Glutamatergic neuron (in vitro differentiated cells): Measurements from ENCODE around the gene ATG9A. TPM values are rescaled to one million over a fixed set of nuclear protein-coding genes. Genes with fewer than 3 reads are reported as not detected.

Experiments
- DNase-seq: peaks from one replicate; pipeline ENCODE4 v3.0.0; 2022
- H3K27ac Mint-ChIP-seq: one replicate; pipeline ENCODE4 v1.8.0; 2020; ENCODE audit warnings: mild to moderate bottlenecking, mixed read lengths, inconsistent platforms; ENCODE audit not compliant: unreplicated experiment
- H3K27me3 Mint-ChIP-seq: one replicate; pipeline ENCODE4 v1.8.0; 2020; ENCODE audit warnings: mild to moderate bottlenecking, moderate library complexity, mixed read lengths, inconsistent platforms; ENCODE audit not compliant: unreplicated experiment
- H3K36me3 Mint-ChIP-seq: one replicate; pipeline ENCODE4 v1.8.0; 2020; ENCODE audit warnings: mild to moderate bottlenecking, mixed read lengths, inconsistent platforms; ENCODE audit not compliant: unreplicated experiment
- H3K4me1 Mint-ChIP-seq: one replicate; pipeline ENCODE4 v1.8.0; 2020; ENCODE audit warnings: mild to moderate bottlenecking, low read depth, mixed read lengths, inconsistent platforms; ENCODE audit not compliant: unreplicated experiment
- H3K4me3 Mint-ChIP-seq: one replicate; pipeline ENCODE4 v1.8.0; 2020; ENCODE audit warnings: mild to moderate bottlenecking, mixed read lengths, inconsistent platforms; ENCODE audit not compliant: unreplicated experiment
- H3K9me3 Mint-ChIP-seq: one replicate; pipeline ENCODE4 v1.8.0; 2020; ENCODE audit warnings: mild to moderate bottlenecking, moderate library complexity, mixed read lengths, inconsistent platforms; ENCODE audit not compliant: unreplicated experiment
- total RNA-seq: library from RNA; stranded (reverse); fragmentation: NEBNext Ultra II Directional; extraction: Animal tissue kit (Norgen Biotek cat#: 25700); gene quantifications from one replicate; pipeline ENCODE4 v1.2.1, GENCODE V29; 2021; ENCODE audit not compliant: unreplicated experiment
- TF ChIP-seq, protein P1 (sequence below): fragments of 200-600 bp; sonication (generic); IDR thresholded peaks from one replicate; pipeline ENCODE4 v1.5.0; 2021; ENCODE audit not compliant: partially characterized antibody, unreplicated experiment

ATG9A gene
- total RNA-seq, 1 donor from 2014 or later: 80.4 TPM

DNA sequence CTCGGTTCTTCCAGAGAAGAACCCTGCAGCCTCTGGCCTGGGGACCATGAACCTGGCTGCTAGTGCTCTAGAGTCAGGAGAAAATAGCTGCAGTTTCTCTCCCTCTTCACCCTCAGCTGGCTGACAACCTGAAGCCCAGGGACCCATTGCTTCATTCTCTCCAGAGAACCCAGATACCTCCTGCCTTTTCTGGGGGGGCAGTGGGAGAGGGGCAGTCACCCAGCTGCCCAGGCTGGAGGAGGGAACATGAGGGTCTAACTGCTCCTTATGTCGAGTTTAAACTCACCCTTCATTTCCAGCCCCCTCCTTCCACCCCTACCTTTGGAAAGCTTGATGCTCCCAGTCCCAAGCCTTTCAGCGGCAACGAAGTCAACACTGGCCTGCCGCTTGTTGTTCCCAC, 30.5 kb downstream of the ATG9A start:
- TF ChIP-seq, protein P1, sequence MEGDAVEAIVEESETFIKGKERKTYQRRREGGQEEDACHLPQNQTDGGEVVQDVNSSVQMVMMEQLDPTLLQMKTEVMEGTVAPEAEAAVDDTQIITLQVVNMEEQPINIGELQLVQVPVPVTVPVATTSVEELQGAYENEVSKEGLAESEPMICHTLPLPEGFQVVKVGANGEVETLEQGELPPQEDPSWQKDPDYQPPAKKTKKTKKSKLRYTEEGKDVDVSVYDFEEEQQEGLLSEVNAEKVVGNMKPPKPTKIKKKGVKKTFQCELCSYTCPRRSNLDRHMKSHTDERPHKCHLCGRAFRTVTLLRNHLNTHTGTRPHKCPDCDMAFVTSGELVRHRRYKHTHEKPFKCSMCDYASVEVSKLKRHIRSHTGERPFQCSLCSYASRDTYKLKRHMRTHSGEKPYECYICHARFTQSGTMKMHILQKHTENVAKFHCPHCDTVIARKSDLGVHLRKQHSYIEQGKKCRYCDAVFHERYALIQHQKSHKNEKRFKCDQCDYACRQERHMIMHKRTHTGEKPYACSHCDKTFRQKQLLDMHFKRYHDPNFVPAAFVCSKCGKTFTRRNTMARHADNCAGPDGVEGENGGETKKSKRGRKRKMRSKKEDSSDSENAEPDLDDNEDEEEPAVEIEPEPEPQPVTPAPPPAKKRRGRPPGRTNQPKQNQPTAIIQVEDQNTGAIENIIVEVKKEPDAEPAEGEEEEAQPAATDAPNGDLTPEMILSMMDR: no peak
- no peak for DNase-seq
- peaks cover 5% of the 10 kb centered on the region for H3K9me3 Mint-ChIP-seq
- no peaks in the 10 kb centered on the region for H3K27me3 Mint-ChIP-seq
- no peaks in the 10 kb centered on the region for H3K36me3 Mint-ChIP-seq
- peaks cover 5% of the 10 kb centered on the region for H3K4me1 Mint-ChIP-seq
- H3K27ac Mint-ChIP-seq: peak overlapping the region; percentile 1
- H3K4me3 Mint-ChIP-seq: no peak overlapping the region

DNA sequence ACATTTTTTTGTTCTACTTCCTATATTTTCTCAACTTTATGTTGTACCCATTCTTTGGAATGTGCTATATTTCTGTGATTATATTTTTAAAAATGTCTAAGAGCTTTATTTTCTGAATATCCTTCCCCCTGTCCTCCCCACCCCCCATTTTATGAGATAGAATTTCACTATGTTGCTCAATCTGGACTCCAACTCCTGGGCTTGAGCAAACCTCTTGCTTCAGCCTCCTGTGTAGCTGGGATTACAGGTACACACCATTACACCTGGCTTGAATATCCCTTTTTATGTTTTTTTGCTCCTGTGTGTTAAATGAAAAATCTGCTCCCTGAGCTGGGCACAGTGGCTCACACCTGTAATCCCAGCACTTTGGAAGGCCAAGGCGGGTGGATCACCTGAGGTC, 32.0 kb downstream of the ATG9A start:
- no peak overlapping the region for H3K27ac Mint-ChIP-seq
- H3K36me3 Mint-ChIP-seq: no peaks in the 10 kb centered on the region
- no peak overlapping the region for H3K4me3 Mint-ChIP-seq
- no peak for DNase-seq
- no peaks in the 10 kb centered on the region for H3K27me3 Mint-ChIP-seq
- TF ChIP-seq, protein P1: no peak
- H3K9me3 Mint-ChIP-seq: peaks cover 5% of the 10 kb centered on the region
- peaks cover 5% of the 10 kb centered on the region for H3K4me1 Mint-ChIP-seq

DNA sequence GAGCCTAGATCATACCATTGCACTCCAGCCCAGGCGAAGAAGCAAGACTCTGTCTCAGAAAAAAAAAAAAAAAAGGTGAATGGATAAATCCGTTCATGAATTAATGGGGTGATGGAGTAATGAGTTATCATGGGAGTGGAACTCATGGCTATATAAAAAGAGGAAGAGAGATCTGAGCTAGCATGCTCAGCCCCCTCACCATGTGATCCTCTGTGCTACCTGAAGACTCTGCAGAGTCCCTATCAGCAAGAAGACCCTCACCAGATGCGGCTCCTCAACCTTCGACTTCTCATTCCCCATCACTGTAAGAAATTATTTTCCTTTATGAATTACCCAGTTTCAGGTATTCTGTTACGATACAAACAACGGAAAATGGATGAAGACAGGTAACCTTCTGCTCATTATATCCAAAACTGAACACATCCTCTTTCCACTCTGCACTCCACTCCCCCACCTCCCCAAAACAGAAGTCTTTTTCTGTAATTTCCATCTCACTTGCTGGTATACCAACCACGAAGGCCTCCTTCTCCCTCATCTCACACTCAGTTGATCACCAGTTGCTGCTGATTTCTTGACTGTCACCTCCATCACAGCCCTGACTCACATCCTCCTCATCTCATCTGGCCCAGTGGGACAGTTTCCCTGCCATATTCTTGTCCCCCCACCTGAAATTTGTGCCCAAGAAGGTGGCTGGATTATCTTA, 42.5 kb downstream of the ATG9A start:
- DNase-seq: no peak
- Mint-ChIP-seq H3K27ac (peak overlapping the region; percentile 48), H3K36me3 (no peaks in the 10 kb centered on the region), H3K4me3 (no peak overlapping the region), H3K9me3 (peaks cover 10% of the 10 kb centered on the region), H3K4me1 (peaks cover 23% of the 10 kb centered on the region), H3K27me3 (peaks cover 10% of the 10 kb centered on the region)
- TF ChIP-seq, protein P1: no peak

DNA sequence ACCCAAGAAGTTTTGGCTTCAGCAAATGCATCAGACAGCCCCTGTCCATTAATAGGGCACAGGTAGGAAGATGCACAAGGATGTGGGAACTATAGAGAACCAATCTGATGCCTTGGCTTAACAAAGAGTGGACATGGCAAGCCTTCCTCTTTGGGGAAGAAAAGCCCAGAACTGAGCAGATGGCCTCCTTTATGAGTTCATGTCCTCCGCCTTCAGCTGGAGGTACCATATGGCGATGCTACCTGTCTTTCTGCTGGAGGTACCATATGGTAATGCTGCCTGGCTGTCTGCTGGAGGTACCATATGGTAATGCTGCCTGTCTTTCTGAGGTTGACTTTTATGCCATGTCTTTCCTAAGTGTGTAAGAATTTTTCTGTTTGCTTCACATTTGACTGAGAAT, 45.3 kb downstream of the ATG9A start:
- peak overlapping the region; percentile 83 for H3K4me3 Mint-ChIP-seq
- no peak for DNase-seq
- H3K27me3 Mint-ChIP-seq: peaks cover 12% of the 10 kb centered on the region
- H3K9me3 Mint-ChIP-seq: peaks cover 14% of the 10 kb centered on the region
- H3K4me1 Mint-ChIP-seq: peaks cover 25% of the 10 kb centered on the region
- H3K27ac Mint-ChIP-seq: peak overlapping the region; percentile 99
- TF ChIP-seq, protein P1: no peak
- H3K36me3 Mint-ChIP-seq: no peaks in the 10 kb centered on the region

- Mint-ChIP-seq H3K36me3 (no peaks in the 10 kb centered on the region), H3K27ac (peak overlapping the region; percentile 99), H3K4me3 (peak overlapping the region; percentile 83), H3K9me3 (peaks cover 18% of the 10 kb centered on the region), H3K27me3 (peaks cover 17% of the 10 kb centered on the region), H3K4me1 (peaks cover 29% of the 10 kb centered on the region)
- no peak for DNase-seq
- TF ChIP-seq, protein P1: no peak
Measured at GRCh38 chr2:219183151-219183772, 46.2 kb downstream of the ATG9A start.
